Stimulated activated CD4-positive, alpha-beta T cell treated with anti-CD3 and anti-CD28 coated beads, Interleukin-1b, Interleukin-23, amount 100 ng/mL, for 1 hour (primary cell): ENCODE measurements around the gene DUS2.
"Not testable (repeated sequence)": the region's sequence is repeated elsewhere in the genome, so short reads cannot be mapped to it uniquely, and the experiment has no call there.

Experiments used
- DNase-seq, 2 donors: peaks; one replicate each; pipeline ENCODE4 v3.0.0-alpha.2; 2020; ENCODE audit warnings: low read depth in 2 of 2

DUS2 gene

GRCh38 chr16:67998779-67999688, 24.1 kb upstream of the DUS2 start, which contains the start of gene DPEP2:
DPEP2 (minus strand) TSS chr16:67999484; CDS start chr16:67993212, 6,272 bp downstream.
- not testable (repeated sequence) for DNase-seq

DNA sequence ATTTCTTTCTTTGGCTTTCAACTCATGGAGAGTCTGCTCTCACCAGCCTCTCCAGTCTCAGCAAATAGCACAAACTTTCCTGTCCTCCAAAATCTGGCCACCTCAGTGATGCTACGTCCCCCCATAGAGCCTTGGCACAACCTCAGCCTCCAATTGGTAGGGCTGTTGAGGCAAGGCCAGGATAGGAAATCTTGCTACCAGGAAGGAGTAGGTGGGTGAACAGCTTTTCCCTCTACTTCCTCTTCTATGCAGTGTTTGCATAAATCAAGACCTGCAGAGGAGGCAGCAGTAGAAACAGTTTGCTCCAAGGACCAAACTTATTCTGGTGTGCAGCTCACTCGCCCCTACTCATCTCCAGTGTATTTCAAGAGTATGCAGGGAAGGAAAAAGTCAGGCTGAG, 23.1 kb upstream of the DUS2 start:
- no peak for DNase-seq

DNA sequence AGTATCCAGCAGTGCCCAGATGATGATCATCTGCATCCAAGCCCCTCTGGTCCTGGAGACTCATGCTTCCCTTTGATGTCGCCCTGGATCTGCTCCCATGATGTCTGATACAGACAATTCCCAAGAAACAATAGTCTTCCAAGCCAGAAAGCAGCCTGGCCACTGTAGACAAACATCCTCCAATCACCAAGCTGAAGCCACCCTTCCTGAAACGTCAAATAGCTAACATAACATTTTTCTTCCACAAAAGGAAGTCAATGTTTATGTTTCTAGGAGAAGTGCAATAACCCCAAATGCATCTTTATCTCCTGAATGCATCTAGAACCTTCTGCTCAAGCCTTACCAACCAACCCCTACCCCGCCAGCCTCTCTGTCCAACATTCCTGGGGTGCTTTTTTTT, 22.6 kb upstream of the DUS2 start:
- DNase-seq, result no peak

DNA sequence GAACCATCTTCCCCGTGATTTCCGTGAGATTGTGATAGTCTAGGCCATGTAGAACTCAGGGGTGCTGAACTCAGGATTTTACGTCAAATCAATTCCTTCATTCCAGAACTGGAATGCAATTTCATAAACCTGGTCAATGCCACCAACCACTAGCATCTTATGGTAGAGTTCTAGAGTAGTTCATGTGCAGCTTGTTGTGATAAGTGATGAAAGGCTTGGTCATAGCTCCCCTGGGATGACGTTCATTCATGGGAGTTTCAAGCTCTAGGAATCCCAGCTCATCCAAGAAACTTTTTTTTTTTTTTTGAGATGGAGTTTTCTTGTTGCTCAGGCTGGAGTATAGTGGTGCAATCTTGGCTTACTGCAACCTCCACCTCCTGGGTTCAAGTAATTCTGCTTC, 20.1 kb upstream of the DUS2 start:
- no peak for DNase-seq

DNA sequence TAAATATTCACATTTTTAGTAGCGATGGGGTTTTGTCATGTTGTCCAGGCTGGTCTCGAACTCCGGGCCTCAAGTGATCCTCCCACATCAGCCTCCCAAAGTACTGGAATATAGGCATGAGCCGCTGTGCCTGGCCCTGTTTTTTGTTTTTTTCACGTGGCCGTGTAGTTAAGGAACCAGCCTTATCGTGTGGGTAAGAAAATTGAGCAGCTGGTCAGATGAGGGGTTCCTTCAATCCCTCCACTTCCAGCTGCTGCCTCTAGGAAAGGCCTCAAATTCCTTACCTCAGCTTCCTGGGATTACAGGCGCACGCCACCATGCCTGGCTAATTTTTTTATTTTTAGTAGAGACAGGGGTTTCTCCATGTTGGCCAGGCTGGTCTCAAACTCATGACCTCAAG, 17.9 kb upstream of the DUS2 start:
- DNase-seq, result no peak

- DNase-seq, result no peak
These were observed 17.2 kb upstream of the DUS2 start for GRCh38 chr16:68005786-68006286.

- DNase-seq, result no peak
These were observed 13.8 kb upstream of the DUS2 start for GRCh38 chr16:68009157-68009735.

DNA sequence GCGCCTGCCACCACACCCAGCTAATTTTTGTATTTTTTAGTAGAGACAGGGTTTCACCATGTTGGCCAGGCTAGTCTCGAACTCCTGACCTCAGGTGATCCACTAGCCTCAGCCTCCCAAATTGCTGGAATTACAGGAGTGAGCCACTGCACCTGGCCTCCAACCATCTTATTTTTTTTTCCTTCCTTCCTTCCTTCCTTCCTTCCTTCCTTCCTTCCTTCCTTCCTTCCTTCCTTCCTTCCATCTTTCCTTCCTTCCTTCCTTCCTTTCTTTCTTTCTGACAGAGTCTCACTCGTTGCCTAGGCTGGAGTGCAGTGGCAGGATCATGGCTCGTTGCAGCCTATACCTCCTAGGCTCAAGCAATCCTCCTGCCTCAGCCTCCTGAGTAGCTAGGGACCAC, 13.2 kb upstream of the DUS2 start:
- not testable (repeated sequence) for DNase-seq

- no peak for DNase-seq
These were observed 9.6 kb upstream of the DUS2 start for GRCh38 chr16:68013440-68013839.

- no peak for DNase-seq
These were observed 7.4 kb upstream of the DUS2 start, which contains the start of gene DPEP2NB for GRCh38 chr16:68015681-68016080. DPEP2NB (minus strand) TSS chr16:68015911; CDS start chr16:68015770, 141 bp downstream.

- DNase-seq, result no peak
These were observed 3.9 kb upstream of the DUS2 start for GRCh38 chr16:68019167-68019680.

DNA sequence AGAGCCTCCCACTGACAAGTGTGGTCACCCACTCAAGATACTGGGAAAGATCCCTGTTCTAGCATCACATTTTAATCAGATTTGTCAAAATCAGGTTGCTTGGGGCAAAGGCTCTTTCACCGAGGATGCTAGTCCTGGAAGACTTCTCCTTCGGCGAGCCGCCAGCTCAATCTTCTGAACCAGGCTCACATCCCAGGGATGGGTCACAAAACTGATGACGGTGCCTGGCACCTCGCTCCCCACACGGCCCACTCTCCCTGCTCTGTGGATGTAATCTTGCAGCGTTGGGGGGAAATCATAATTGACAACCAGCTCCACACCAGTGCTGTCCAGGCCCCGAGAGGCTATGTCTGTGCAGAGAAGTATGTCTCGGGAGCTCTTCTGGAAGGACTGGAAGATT, 1.6 kb upstream of the DUS2 start:
- no peak for DNase-seq

DNA sequence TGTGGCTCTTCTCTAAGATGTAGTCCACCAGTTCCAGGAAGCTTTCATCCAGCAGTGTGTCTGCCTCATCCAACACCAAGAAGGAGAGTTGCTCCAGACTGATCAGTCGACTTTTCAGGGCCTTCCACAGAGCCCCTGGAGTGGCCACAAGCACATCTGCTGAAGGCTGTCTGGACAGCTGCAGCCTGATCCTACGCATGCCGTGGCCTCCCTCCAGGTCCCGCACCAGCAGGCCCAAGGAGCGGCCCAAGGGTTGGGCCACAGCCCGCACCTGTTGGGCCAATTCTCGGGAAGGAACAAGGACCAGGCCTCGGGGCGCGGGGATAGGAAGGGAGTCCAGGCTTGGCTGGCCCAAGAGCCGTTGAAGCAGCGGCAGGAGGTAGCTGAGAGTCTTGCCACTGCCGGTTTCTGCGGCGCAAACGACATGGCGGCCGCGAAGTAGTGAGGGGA, 781 bp upstream of the DUS2 start:
- DNase-seq, result no peak

DNA sequence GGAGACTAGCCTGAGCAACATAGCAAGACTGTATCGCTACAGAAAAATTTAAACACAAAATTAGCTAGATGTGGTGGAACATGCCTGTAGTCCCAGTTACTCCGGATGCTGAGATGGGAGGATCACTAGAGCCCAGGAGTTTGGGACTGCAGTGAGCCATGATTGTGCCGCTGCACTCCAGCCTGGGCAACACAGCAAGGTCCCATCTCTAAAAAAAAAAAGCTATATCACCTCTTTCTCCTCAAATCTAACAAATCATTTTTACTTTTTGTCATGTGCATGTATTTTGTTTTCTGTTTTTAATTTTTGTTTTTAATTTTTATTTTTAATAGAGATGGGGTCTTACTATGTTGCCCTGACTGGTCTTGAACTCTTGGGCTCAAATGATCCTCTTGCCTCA, 5.9 kb downstream of the DUS2 start:
- no peak for DNase-seq

DNA sequence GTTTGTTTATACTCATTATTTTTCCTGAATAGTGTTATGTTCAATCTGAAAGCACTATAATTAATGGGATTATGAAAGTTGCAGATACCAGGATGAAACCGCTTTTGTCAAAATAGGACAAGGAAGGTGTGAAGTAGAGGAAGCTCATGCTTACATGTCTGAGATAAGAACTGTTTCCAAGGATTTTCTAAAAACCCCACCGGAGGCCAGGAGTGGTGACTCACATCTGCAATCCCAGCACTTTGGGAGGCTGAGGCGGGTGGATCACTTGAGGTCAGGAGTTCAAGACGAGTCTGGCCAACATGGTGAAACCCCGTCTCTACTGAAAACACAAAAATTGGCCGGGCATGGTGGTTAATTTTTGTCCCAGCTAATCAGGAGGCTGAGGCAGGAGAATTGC, 7.0 kb downstream of the DUS2 start:
- DNase-seq, result not testable (repeated sequence)

- no peak for DNase-seq
These were observed 8.9 kb downstream of the DUS2 start for GRCh38 chr16:68031951-68032350.

GRCh38 chr16:68033101-68033500, 10.0 kb downstream of the DUS2 start:
- no peak for DNase-seq

GRCh38 chr16:68035227-68035626, 12.1 kb downstream of the DUS2 start:
- no peak for DNase-seq

DNA sequence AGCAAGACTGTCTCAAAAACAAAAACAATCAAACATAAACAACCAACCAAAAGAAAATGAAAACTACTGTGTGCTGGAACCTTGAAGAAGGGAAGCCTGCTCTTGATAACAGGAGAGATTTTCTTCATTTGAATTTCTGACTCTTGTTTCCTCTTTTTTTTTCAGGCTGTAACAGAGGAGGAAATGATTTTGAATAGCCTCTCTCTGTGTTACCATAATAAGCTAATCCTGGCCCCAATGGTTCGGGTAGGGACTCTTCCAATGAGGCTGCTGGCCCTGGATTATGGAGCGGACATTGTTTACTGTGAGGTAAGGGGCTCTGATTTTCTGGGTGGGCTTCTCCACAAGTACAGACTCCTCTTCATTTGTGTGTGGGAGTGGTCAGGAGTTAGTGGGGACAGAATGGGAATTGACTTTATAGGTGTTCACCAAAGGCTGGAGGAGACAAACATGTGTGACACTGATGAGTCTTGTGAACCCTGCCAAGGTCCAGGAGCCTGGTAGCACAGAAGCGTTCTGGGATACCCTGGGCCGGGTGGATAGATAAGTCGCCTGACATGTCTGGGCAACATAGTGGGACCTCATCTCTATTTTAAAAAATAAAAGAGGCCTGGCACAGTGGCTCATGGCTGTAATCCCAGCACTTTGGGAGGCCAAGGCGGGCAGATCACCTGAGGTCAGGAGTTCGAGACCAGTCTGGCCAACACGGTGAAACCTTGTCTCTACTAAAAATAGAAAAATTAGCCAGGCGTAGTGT, 14.9 kb downstream of the DUS2 start:
- DNase-seq, result no peak

GRCh38 chr16:68040506-68041288, 17.6 kb downstream of the DUS2 start:
- DNase-seq, result peak; percentile 82 to 86

DNA sequence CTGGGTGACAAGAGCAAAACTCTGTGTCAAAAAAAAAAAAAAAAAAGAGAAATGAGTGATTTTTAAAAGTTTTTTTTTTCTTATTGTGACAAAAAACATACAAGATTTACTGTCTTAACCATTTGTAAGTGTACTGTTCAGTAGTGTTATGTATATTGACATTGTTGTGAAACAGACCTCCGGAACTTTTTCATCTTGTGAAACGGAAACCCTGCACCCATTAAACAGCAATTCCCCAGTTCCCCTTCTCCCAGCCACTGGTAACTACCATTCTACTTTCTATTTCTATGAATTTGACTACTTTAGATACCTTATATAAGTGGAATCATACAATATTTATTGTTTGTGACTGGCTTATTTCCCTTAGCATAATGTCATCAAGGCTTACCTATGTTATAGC, 18.7 kb downstream of the DUS2 start:
- no peak for DNase-seq
